WTC11 (cell line): ENCODE data around the gene MCF2L2.

Experiments used
- ATF6 ChIP-seq: sonication (generic); formaldehyde crosslinking; IDR thresholded peaks from 2 replicates; pipeline ENCODE4 v1.8.1; 2023; ENCODE audit warnings: mild to moderate bottlenecking, missing genetic modification reagents
- CBFB ChIP-seq: sonication (generic); formaldehyde crosslinking; IDR thresholded peaks from 2 replicates; pipeline ENCODE4 v1.8.1; 2022; ENCODE audit warnings: mild to moderate bottlenecking, low read depth, missing genetic modification reagents
- CREM ChIP-seq: sonication (generic); formaldehyde crosslinking; IDR thresholded peaks from 2 replicates; pipeline ENCODE4 v1.8.1; 2022; ENCODE audit warnings: mild to moderate bottlenecking, missing genetic modification reagents, moderate library complexity
- CTCF ChIP-seq: fragments of 200-600 bp; IDR thresholded peaks from 2 replicates; pipeline ENCODE4 v1.8.0; 2022; ENCODE audit warnings: antibody characterized with exemption
- E2F4 ChIP-seq: sonication (generic); formaldehyde crosslinking; IDR thresholded peaks from 2 replicates; pipeline ENCODE4 v1.8.1; 2022; ENCODE audit warnings: low read depth, mild to moderate bottlenecking, moderate library complexity, missing genetic modification reagents, borderline replicate concordance
- ELF4 ChIP-seq: sonication (generic); formaldehyde crosslinking; IDR thresholded peaks from 2 replicates; pipeline ENCODE4 v1.8.1; 2022; ENCODE audit warnings: low read depth, mild to moderate bottlenecking, moderate library complexity, missing genetic modification reagents
- FOXK1 ChIP-seq: sonication (generic); formaldehyde crosslinking; IDR thresholded peaks from 2 replicates; pipeline ENCODE4 v1.8.0; 2022; ENCODE audit warnings: mild to moderate bottlenecking, moderate library complexity, missing genetic modification reagents
- JUN ChIP-seq: sonication (generic); formaldehyde crosslinking; IDR thresholded peaks from 2 replicates; pipeline ENCODE4 v1.8.0; 2023; ENCODE audit warnings: mild to moderate bottlenecking, missing genetic modification reagents
- SP1 ChIP-seq: sonication (generic); formaldehyde crosslinking; conservative IDR thresholded peaks from 2 replicates; pipeline ENCODE4 v1.8.1; 2022; ENCODE audit warnings: missing genetic modification reagents
- TEAD1 ChIP-seq: sonication (generic); formaldehyde crosslinking; IDR thresholded peaks from 2 replicates; pipeline ENCODE4 v1.8.0; 2022; ENCODE audit warnings: mild to moderate bottlenecking, missing genetic modification reagents
- USF1 ChIP-seq: sonication (generic); formaldehyde crosslinking; IDR thresholded peaks from 2 replicates; pipeline ENCODE4 v1.8.0; 2022; ENCODE audit warnings: mild to moderate bottlenecking, missing genetic modification reagents
- ZBTB43 ChIP-seq: sonication (generic); formaldehyde crosslinking; IDR thresholded peaks from 2 replicates; pipeline ENCODE4 v1.8.1; 2023; ENCODE audit warnings: mild to moderate bottlenecking, missing genetic modification reagents

GRCh38 chr3:183430325-183430957 lies 2.0 kb upstream of the MCF2L2 start:
- TF ChIP-seq USF1 (CRISPR knock-in tag) = no peak
- TF ChIP-seq CTCF = no peak
- no peak for TF ChIP-seq ELF4 (CRISPR knock-in tag)
- TF ChIP-seq ATF6 (CRISPR knock-in tag) = no peak
- TF ChIP-seq E2F4 = no peak
- TF ChIP-seq SP1 (CRISPR knock-in tag) = no peak
- TF ChIP-seq JUN (CRISPR knock-in tag) = no peak
- no peak for TF ChIP-seq ZBTB43 (CRISPR knock-in tag)
- TF ChIP-seq CBFB (CRISPR knock-in tag) = no peak
- no peak for TF ChIP-seq CREM (CRISPR knock-in tag)
- no peak for TF ChIP-seq FOXK1 (CRISPR knock-in tag)
- TF ChIP-seq TEAD1 (CRISPR knock-in tag) = no peak
